Tibial artery (tissue), 4 donors: Measurements from ENCODE around the gene ABCA12.

Experiments
- DNase-seq, 2 donors: peaks; one replicate each; pipeline ENCODE4 v3.0.0-alpha.2; 2019
- H3K27ac ChIP-seq, 2 donors: fragments of 200-600 bp; sonication (generic) in 1 of 2; 1 replicate in 1 of 2; 2 replicates in 1 of 2; pipeline ENCODE4 v1.5.1; 2018 to 2019; ENCODE audit warnings: mild to moderate bottlenecking in 1 of 2
- H3K27me3 ChIP-seq, 2 donors: fragments of 200-600 bp; sonication (generic) in 1 of 2; one replicate each; pipeline versions ENCODE4 v1.5.1 to v1.6.0; 2016 to 2019
- H3K36me3 ChIP-seq, 3 donors: fragments of 200-600 bp; sonication (generic) in 2 of 3; one replicate each; pipeline ENCODE4 v1.5.1; 2016 to 2019; ENCODE audit warnings: mild to moderate bottlenecking in 2 of 3
- H3K4me1 ChIP-seq, 4 donors: fragments of 200-600 bp; sonication (generic) in 2 of 4; 1 replicate in 3 of 4; 2 replicates in 1 of 4; pipeline ENCODE4 v1.5.1; 2016 to 2019
- H3K4me3 ChIP-seq, 2 donors: fragments of 200-600 bp; sonication (generic) in 1 of 2; 1 replicate in 1 of 2; 2 replicates in 1 of 2; pipeline ENCODE4 v1.5.1; 2018 to 2019; ENCODE audit warnings: mild to moderate bottlenecking in 2 of 2
- H3K9me3 ChIP-seq, 3 donors: fragments of 200-600 bp; sonication (generic) in 1 of 3; one replicate each; pipeline ENCODE4 v1.5.1; 2016 to 2019
- CTCF ChIP-seq, 2 experiments: fragments of 200-600 bp in 1 of 2; fragments of 450-650 bp in 1 of 2; IDR thresholded peaks; one replicate each; pipeline ENCODE4 v1.5.1; 2017 to 2019; ENCODE audit warnings: antibody characterized with exemption in 2 of 2, mild to moderate bottlenecking in 1 of 2, moderate library complexity in 1 of 2
- intact Hi-C: fragments of 100-400 bp; cut with DNase I; formaldehyde crosslinking; loops from one replicate; pipeline ENCODE4 v1.15.0; 2023; ENCODE audit warnings: low total_unique reads

The ABCA12 gene

GRCh38 chr2:214960677-214961076, 177.7 kb downstream of the ABCA12 start:
- Histone ChIP-seq H3K4me1 (no peaks in the 10 kb centered on the region), H3K27ac (no peak overlapping the region), H3K9me3 (no peaks in the 10 kb centered on the region), H3K27me3 (no peaks in the 10 kb centered on the region), H3K4me3 (no peak overlapping the region), H3K36me3 (no peaks in the 10 kb centered on the region)
- TF ChIP-seq CTCF (IDR thresholded peaks at IDR 0.05): no peak
- no peak for DNase-seq
- intact Hi-C loops: no loop called here

DNA sequence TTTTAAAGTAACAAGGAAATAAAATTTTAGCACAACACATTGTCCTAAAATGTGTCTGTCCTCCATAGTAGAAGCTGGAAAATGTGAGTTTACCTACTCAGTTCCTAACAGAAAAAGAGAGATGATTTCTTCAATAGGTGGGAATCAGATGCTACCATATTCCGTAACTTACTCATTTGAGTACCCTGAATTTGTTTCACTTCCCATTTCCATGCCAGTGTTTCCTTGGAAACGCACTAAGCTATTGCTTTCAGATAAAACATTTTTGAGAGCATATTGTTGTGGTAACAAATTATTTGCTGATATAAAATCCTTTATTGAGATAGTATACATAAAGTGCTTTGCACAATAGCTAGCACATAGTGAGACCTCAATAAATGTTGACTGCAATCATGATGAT, 191.5 kb downstream of the ABCA12 start:
- intact Hi-C loops: no loop called here
- no peak for TF ChIP-seq CTCF (IDR thresholded peaks at IDR 0.05)
- no peaks in the 10 kb centered on the region for H3K4me1 ChIP-seq
- no peaks in the 10 kb centered on the region for H3K9me3 ChIP-seq
- no peaks in the 10 kb centered on the region for H3K27me3 ChIP-seq
- no peak for DNase-seq
- no peak overlapping the region for H3K4me3 ChIP-seq
- no peak overlapping the region for H3K27ac ChIP-seq
- no peaks in the 10 kb centered on the region for H3K36me3 ChIP-seq

DNA sequence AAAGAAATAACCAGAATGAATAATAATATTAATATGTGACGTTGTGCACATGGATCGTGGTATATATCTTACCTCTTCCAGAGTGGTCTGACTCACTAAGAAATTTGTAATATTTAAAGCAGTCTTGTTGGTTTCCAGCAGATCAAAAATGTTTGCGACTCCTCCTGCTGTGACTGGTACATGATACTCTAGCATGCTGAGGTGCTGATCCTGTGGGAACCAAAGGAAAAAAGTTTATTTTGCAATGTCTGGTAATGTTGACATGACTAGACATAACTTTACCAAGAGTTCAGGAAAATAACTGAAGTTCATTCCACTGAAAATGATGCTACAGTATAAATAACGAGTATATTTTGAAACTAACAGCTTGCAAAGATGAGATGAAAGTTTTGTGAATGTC, 204.4 kb downstream of the ABCA12 start:
- DNase-seq: no peak
- Histone ChIP-seq H3K27ac (no peak overlapping the region), H3K36me3 (no peaks in the 10 kb centered on the region), H3K4me3 (no peak overlapping the region), H3K4me1 (no peaks in the 10 kb centered on the region), H3K9me3 (no peaks in the 10 kb centered on the region), H3K27me3 (no peaks in the 10 kb centered on the region)
- TF ChIP-seq CTCF (IDR thresholded peaks at IDR 0.05): no peak
- intact Hi-C loops: no loop called here

DNA sequence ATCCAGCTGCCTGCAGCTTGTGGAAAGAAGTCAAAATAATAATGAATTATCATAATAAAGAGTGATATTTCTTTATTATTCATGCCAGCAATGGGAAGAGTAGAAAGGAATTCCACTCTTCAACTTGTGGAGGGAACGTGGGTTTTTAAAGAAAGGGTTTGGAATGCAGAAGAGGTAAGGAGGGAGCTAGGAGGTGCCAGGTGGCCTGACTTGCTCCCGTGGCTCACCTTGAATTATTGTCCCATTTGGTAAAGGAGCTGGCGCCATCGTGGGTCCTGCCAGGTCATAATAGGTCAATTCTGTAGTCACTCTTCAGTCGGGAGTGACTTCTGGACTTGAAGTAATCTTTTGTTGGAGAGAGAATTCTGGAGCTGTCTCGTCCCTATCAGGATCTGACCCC, 233.8 kb downstream of the ABCA12 start:
- Histone ChIP-seq H3K9me3 (no peaks in the 10 kb centered on the region), H3K36me3 (no peaks in the 10 kb centered on the region), H3K4me3 (no peak overlapping the region), H3K4me1 (no peaks in the 10 kb centered on the region), H3K27ac (no peak overlapping the region), H3K27me3 (no peaks in the 10 kb centered on the region)
- DNase-seq: no peak
- no peak for TF ChIP-seq CTCF (IDR thresholded peaks at IDR 0.05)
- intact Hi-C loops: no loop called here

- no peak for DNase-seq
- H3K27ac ChIP-seq: no peak overlapping the region
- no peak for TF ChIP-seq CTCF (IDR thresholded peaks at IDR 0.05)
- no peaks in the 10 kb centered on the region for H3K9me3 ChIP-seq
- H3K4me1 ChIP-seq: no peaks in the 10 kb centered on the region
- intact Hi-C loops: no loop called here
- H3K4me3 ChIP-seq: no peak overlapping the region
- H3K36me3 ChIP-seq: no peaks in the 10 kb centered on the region
- H3K27me3 ChIP-seq: no peaks in the 10 kb centered on the region
Measured at GRCh38 chr2:214904176-214904575, 234.2 kb downstream of the ABCA12 start.

DNA sequence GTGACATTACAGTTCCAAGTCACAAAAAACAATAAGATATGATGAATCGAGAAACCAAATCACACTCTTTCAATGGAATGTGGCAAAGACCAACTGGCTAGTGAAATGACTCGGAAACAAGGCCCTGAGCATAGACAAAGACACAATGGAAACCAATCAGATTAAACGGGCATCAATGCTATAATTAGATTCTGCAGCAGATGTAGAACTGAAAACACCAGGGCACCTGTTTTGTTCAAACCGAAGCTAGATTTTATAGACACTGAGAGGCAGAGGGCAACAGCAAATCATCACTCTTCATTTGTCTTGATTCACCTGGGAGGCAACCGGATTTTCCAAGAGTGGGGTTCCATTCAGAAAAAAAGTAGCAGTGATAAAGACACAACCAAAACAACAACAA, 236.1 kb downstream of the ABCA12 start:
- no peak for TF ChIP-seq CTCF (IDR thresholded peaks at IDR 0.05)
- no peak for DNase-seq
- no peaks in the 10 kb centered on the region for H3K27me3 ChIP-seq
- H3K4me1 ChIP-seq: no peaks in the 10 kb centered on the region
- H3K4me3 ChIP-seq: no peak overlapping the region
- H3K27ac ChIP-seq: no peak overlapping the region
- H3K9me3 ChIP-seq: no peaks in the 10 kb centered on the region
- intact Hi-C loops: no loop called here
- no peaks in the 10 kb centered on the region for H3K36me3 ChIP-seq
